H1 (cell line): ENCODE results near the gene TEX36. TPM values are rescaled to one million over a fixed set of nuclear protein-coding genes. Genes with fewer than 3 reads are reported as not detected.

ENCODE experiments used
- CTCF ChIA-PET: fragments of 300-600 bp; sonication (Branson Sonifier 250); formaldehyde crosslinking; loops from one replicate; lab custom pipeline; 2021; ENCODE audit not compliant: partially characterized antibody; lab: Charles Lee
- POLR2A ChIA-PET: fragments of 300-600 bp; sonication (Branson Sonifier 250); formaldehyde crosslinking; loops from one replicate; lab custom pipeline; 2021; ENCODE audit warnings: inconsistent platforms; ENCODE audit not compliant: partially characterized antibody; lab: Charles Lee
- DNase-seq, 2 experiments: peaks; one replicate each; pipeline versions ENCODE4 v3.0.0 to v3.0.0-alpha.2; 2010 to 2022; ENCODE audit warnings: low spot score in 2 of 2, low read depth in 1 of 2, mixed read lengths in 1 of 2
- FAIRE-seq: peaks from 2 replicates; lab custom pipeline; 2011; peaks lifted over from hg19 to GRCh38; lab: Jason Lieb, UNC
- H2AFZ ChIP-seq: 2 replicates; pipeline ENCODE4 v1.8.1; 2012; ENCODE audit warnings: low read length, inconsistent platforms
- H2AK5ac ChIP-seq: 2 replicates; pipeline ENCODE4 v1.6.1; 2013; ENCODE audit warnings: low read depth, low read length
- H2BK120ac ChIP-seq: replicated peaks from 2 replicates; pipeline ENCODE3; 2013; ENCODE audit warnings: low read depth, low read length, inconsistent platforms
- H2BK12ac ChIP-seq: 2 replicates; pipeline ENCODE4 v1.6.1; 2013; ENCODE audit warnings: low read depth, low read length
- H2BK15ac ChIP-seq: 2 replicates; pipeline ENCODE4 v1.6.1; 2013; ENCODE audit warnings: low read length
- H2BK20ac ChIP-seq: 2 replicates; pipeline ENCODE4 v1.6.1; 2013; ENCODE audit warnings: low read length
- H2BK5ac ChIP-seq: 2 replicates; pipeline ENCODE4 v1.6.1; 2013; ENCODE audit warnings: low read depth, low read length
- H3K14ac ChIP-seq: 2 replicates; pipeline ENCODE4 v1.6.1; 2013; ENCODE audit warnings: inconsistent platforms; ENCODE audit not compliant: insufficient read length
- H3K18ac ChIP-seq: 2 replicates; pipeline ENCODE4 v1.6.1; 2013; ENCODE audit warnings: low read length; ENCODE audit errors: extremely low read depth
- H3K23ac ChIP-seq: 2 replicates; pipeline ENCODE4 v1.6.1; 2013; ENCODE audit warnings: inconsistent platforms; ENCODE audit not compliant: insufficient read length
- H3K23me2 ChIP-seq: 2 replicates; pipeline ENCODE4 v1.6.1; 2013; ENCODE audit warnings: low read depth, low read length
- H3K27ac ChIP-seq: 2 replicates; pipeline ENCODE4 v1.6.1; 2011; ENCODE audit warnings: low read depth, low read length, inconsistent platforms
- H3K27me3 ChIP-seq, 4 experiments: replicated peaks in 1 of 4; 1 replicate in 1 of 4; 2 replicates in 3 of 4; pipeline versions ENCODE4 v1.6.1 to v1.8.1; 2011 to 2013; ENCODE audit warnings: low read length in 3 of 4, mild to moderate bottlenecking in 3 of 4, inconsistent platforms in 2 of 4, mixed read lengths in 2 of 4, moderate library complexity in 1 of 4; ENCODE audit not compliant: control insufficient read depth in 3 of 4, insufficient read depth in 3 of 4; ENCODE audit errors: extremely low read depth in 1 of 4
- H3K36me3 ChIP-seq, 4 experiments: 2 replicates each; pipeline versions ENCODE4 v1.6.1 to v1.8.1; 2011 to 2013; ENCODE audit warnings: mild to moderate bottlenecking in 4 of 4, low read length in 3 of 4, moderate library complexity in 2 of 4, control low read depth in 1 of 4, inconsistent platforms in 1 of 4; ENCODE audit not compliant: insufficient read depth in 4 of 4, control insufficient read depth in 2 of 4
- H3K4ac ChIP-seq: replicated peaks from 2 replicates; pipeline ENCODE3; 2013; ENCODE audit warnings: low read length, low read depth, mixed read lengths, inconsistent platforms; ENCODE audit not compliant: insufficient read length
- H3K4me1 ChIP-seq, 4 experiments: replicated peaks in 1 of 4; 1 replicate in 1 of 4; 2 replicates in 3 of 4; pipeline versions ENCODE4 v1.6.1 to v1.8.1; 2011 to 2013; ENCODE audit warnings: low read length in 3 of 4, inconsistent platforms in 2 of 4, mixed read lengths in 1 of 4; ENCODE audit not compliant: insufficient read depth in 4 of 4, control insufficient read depth in 3 of 4
- H3K4me2 ChIP-seq, 2 experiments: 2 replicates each; pipeline versions ENCODE4 v1.6.1 to v1.8.1; 2011 to 2013; ENCODE audit warnings: low read depth in 2 of 2, low read length in 2 of 2, control low read depth in 1 of 2, inconsistent platforms in 1 of 2, mild to moderate bottlenecking in 1 of 2; ENCODE audit not compliant: insufficient read depth in 1 of 2
- H3K4me3 ChIP-seq, 4 experiments: fragments of 200-600, 300-600 bp in 1 of 4; sonication (generic), shearing (Covaris generic), sonication (Bioruptor Twin) in 1 of 4; 2 replicates each; pipeline versions ENCODE4 v1.5.1 to v1.8.1; 2011 to 2016; ENCODE audit warnings: low read length in 4 of 4, low read depth in 3 of 4, control low read depth in 2 of 4, inconsistent platforms in 2 of 4, mild to moderate bottlenecking in 2 of 4, mixed read lengths in 1 of 4, moderate library complexity in 1 of 4; ENCODE audit not compliant: insufficient read depth in 2 of 4; ENCODE audit errors: extremely low read depth in 1 of 4
- H3K56ac ChIP-seq: replicated peaks from 2 replicates; pipeline ENCODE3; 2013; ENCODE audit warnings: low read depth, mild to moderate bottlenecking, mixed read lengths, low read length, inconsistent platforms; ENCODE audit not compliant: insufficient read length
- H3K79me1 ChIP-seq: 2 replicates; pipeline ENCODE4 v1.6.1; 2013; ENCODE audit warnings: low read depth, low read length, control low read depth
- H3K79me2 ChIP-seq, 2 experiments: 2 replicates each; pipeline versions ENCODE4 v1.6.1 to v1.8.1; 2012 to 2013; ENCODE audit warnings: low read length in 2 of 2, mild to moderate bottlenecking in 2 of 2, inconsistent platforms in 1 of 2; ENCODE audit not compliant: insufficient read depth in 2 of 2, control insufficient read depth in 1 of 2
- H3K9ac ChIP-seq, 4 experiments: replicated peaks in 1 of 4; 1 replicate in 1 of 4; 2 replicates in 3 of 4; pipeline versions ENCODE4 v1.6.1 to v1.8.1; 2011 to 2013; ENCODE audit warnings: low read depth in 3 of 4, low read length in 3 of 4, control low read depth in 2 of 4, mild to moderate bottlenecking in 2 of 4, moderate library complexity in 2 of 4, inconsistent platforms in 1 of 4; ENCODE audit errors: extremely low read depth in 1 of 4
- H3K9me3 ChIP-seq, 2 experiments: 2 replicates each; pipeline versions ENCODE4 v1.6.1 to v1.8.1; 2012 to 2013; ENCODE audit warnings: mild to moderate bottlenecking in 2 of 2, moderate library complexity in 2 of 2, control low read depth in 1 of 2, inconsistent platforms in 1 of 2, low read depth in 1 of 2, low read length in 1 of 2, mixed read lengths in 1 of 2; ENCODE audit not compliant: insufficient read depth in 2 of 2
- H4K20me1 ChIP-seq, 2 experiments: replicated peaks in 1 of 2; 2 replicates each; pipeline versions ENCODE3 to v1.8.1; 2011 to 2013; ENCODE audit warnings: inconsistent platforms in 2 of 2, low read length in 2 of 2, mild to moderate bottlenecking in 1 of 2; ENCODE audit not compliant: insufficient read depth in 2 of 2, control insufficient read depth in 1 of 2
- H4K5ac ChIP-seq: 2 replicates; pipeline ENCODE4 v1.6.1; 2013; ENCODE audit warnings: low read length, low read depth, mixed read lengths, inconsistent platforms; ENCODE audit not compliant: insufficient read length
- H4K8ac ChIP-seq: 2 replicates; pipeline ENCODE4 v1.8.0; 2013; ENCODE audit warnings: mild to moderate bottlenecking, moderate library complexity, low read length, inconsistent platforms; ENCODE audit not compliant: insufficient read depth; ENCODE audit errors: extremely low read depth
- H4K91ac ChIP-seq: replicated peaks from 2 replicates; pipeline ENCODE3; 2013; ENCODE audit warnings: low read length, mixed read lengths, inconsistent platforms; ENCODE audit not compliant: insufficient read length
- CBX8 ChIP-seq: fragments of 300-800, 300-1000 bp; sonication (generic); IDR thresholded peaks from 2 replicates; pipeline ENCODE4 v1.7.1; 2016; ENCODE audit warnings: low read depth, low read length, borderline replicate concordance
- EZH2 ChIP-seq: fragments of 200-600 bp; sonication (generic); IDR thresholded peaks from 2 replicates; pipeline ENCODE4 v1.7.1; 2012; ENCODE audit warnings: low read depth, mild to moderate bottlenecking, moderate library complexity, low read length, inconsistent platforms; ENCODE audit not compliant: severe bottlenecking
- RXRA ChIP-seq: IDR thresholded peaks from 2 replicates; pipeline ENCODE4 v1.6.1; 2011; ENCODE audit warnings: low read depth, mild to moderate bottlenecking, low read length, moderate library complexity; ENCODE audit not compliant: insufficient read depth
- SAP30 ChIP-seq: fragments of 300-600 bp; sonication (generic); IDR thresholded peaks from 2 replicates; pipeline ENCODE4 v1.7.1; 2012; ENCODE audit warnings: low read length, moderate library complexity, mild to moderate bottlenecking, inconsistent platforms; ENCODE audit not compliant: insufficient read depth, insufficient replicate concordance
- WGBS, 2 experiments: shearing (Covaris generic) in 1 of 2; methylation state at CpG; one replicate each; pipeline versions ENCODE4 v1.1.6 to v1.1.7; 2013 to 2015; ENCODE audit warnings: low lambda C conversion rate in 2 of 2, mixed read lengths in 2 of 2, inconsistent platforms in 1 of 2, low coverage in 1 of 2, missing lambda C conversion rate in 1 of 2; ENCODE audit not compliant: insufficient replicate concordance in 2 of 2, insufficient coverage in 1 of 2, insufficient read length in 1 of 2; ENCODE audit errors: extremely low coverage in 1 of 2, missing lambda C conversion rate in 1 of 2; 5-methylcytosine and 5-hydroxymethylcytosine counted together
- polyA plus RNA-seq, 7 experiments: library from polyadenylated mRNA; depleted of rRNA in 3 of 7; stranded (reverse) in 5 of 7; unstranded in 2 of 7; fragments of >200 nt in 5 of 7; fragments of 200-250 nt in 2 of 7; gene quantifications; 1 replicate in 5 of 7; 2 replicates in 1 of 7; 4 replicates in 1 of 7; pipeline versions ENCODE4 v1.2.1 to v1.2.3, GENCODE V29; 2011 to 2013; ENCODE audit warnings: missing spikeins in 2 of 7, mixed read lengths in 2 of 7
- total RNA-seq: library from RNA; stranded (reverse); fragmentation: NEBNext Ultra II Directional; extraction: Animal tissue kit (Norgen Biotek cat#: 25700); gene quantifications from 2 replicates; pipeline ENCODE4 v1.2.1, GENCODE V29; 2021
- TF ChIP-seq, protein P1 (sequence below), 3 experiments: IDR thresholded peaks; 1 replicate in 2 of 3; 2 replicates in 1 of 3; pipeline versions ENCODE4 v1.5.1 to v1.6.1; 2011; ENCODE audit warnings: low read length in 3 of 3, mild to moderate bottlenecking in 3 of 3, inconsistent platforms in 2 of 3, low read depth in 1 of 3, moderate library complexity in 1 of 3; ENCODE audit not compliant: insufficient read depth in 1 of 3; ENCODE audit errors: control extremely low read depth in 1 of 3
- TF ChIP-seq, protein P2 (sequence below): IDR thresholded peaks from 2 replicates; pipeline ENCODE4 v1.6.1; 2012; ENCODE audit warnings: low read length, inconsistent platforms

The TEX36 gene
- total and polyA plus RNA-seq, 2 of the 8 experiments (the other 6 are each of a cell fraction or from before 2014, with no cell fraction given): not detected

DNA sequence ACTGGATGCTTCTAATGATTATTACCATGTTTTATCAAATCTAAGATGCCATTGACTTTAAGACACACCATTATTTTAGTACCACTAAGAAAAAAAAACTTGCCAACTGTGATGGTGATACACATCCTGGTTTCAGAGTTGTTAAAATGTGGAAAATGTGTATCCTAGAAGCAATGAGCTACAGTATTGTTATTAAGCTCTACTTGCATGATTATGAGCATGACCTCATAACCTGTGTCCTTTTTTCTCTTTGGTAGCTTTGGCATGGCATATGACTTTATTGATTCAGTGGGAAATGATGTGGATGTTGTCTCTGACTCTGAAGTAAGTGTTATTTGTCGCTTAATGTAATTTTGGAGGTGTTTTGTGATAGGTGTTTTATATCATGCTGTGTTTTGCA is 39.8 kb upstream of the TEX36 start:
- CTCF ChIA-PET: no interaction called here

More for the DNA sequence above, 39.8 kb upstream of the TEX36 start:
- H3K23me2 ChIP-seq: peaks cover 2% of the 10 kb centered on the region
- H2BK15ac ChIP-seq: no peak overlapping the region
- H3K4me3 ChIP-seq: no peak overlapping the region
- no peak overlapping the region for H4K5ac ChIP-seq
- H3K9ac ChIP-seq: no peak overlapping the region
- H2BK5ac ChIP-seq: no peak overlapping the region
- no peak overlapping the region for H4K91ac ChIP-seq
- FAIRE-seq (no peak), DNase-seq (no peak)
- TF ChIP-seq, protein P1, sequence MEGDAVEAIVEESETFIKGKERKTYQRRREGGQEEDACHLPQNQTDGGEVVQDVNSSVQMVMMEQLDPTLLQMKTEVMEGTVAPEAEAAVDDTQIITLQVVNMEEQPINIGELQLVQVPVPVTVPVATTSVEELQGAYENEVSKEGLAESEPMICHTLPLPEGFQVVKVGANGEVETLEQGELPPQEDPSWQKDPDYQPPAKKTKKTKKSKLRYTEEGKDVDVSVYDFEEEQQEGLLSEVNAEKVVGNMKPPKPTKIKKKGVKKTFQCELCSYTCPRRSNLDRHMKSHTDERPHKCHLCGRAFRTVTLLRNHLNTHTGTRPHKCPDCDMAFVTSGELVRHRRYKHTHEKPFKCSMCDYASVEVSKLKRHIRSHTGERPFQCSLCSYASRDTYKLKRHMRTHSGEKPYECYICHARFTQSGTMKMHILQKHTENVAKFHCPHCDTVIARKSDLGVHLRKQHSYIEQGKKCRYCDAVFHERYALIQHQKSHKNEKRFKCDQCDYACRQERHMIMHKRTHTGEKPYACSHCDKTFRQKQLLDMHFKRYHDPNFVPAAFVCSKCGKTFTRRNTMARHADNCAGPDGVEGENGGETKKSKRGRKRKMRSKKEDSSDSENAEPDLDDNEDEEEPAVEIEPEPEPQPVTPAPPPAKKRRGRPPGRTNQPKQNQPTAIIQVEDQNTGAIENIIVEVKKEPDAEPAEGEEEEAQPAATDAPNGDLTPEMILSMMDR (IDR thresholded peaks at IDR 0.05; ENCODE audit: control extremely low read depth in 1 of 3, insufficient read depth in 1 of 3, low read depth in 1 of 3, low read length in 3 of 3): no peak
- TF ChIP-seq, protein P2, sequence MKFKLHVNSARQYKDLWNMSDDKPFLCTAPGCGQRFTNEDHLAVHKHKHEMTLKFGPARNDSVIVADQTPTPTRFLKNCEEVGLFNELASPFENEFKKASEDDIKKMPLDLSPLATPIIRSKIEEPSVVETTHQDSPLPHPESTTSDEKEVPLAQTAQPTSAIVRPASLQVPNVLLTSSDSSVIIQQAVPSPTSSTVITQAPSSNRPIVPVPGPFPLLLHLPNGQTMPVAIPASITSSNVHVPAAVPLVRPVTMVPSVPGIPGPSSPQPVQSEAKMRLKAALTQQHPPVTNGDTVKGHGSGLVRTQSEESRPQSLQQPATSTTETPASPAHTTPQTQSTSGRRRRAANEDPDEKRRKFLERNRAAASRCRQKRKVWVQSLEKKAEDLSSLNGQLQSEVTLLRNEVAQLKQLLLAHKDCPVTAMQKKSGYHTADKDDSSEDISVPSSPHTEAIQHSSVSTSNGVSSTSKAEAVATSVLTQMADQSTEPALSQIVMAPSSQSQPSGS: no peak
- no peak for TF ChIP-seq CBX8
- TF ChIP-seq SAP30: no peak
- no peak for TF ChIP-seq RXRA
- TF ChIP-seq EZH2: no peak
- H3K79me1 ChIP-seq: no peaks in the 10 kb centered on the region; the same call in 1 of the 2 replicates
- no peak overlapping the region for H3K27ac ChIP-seq
- no peak overlapping the region for H2BK20ac ChIP-seq
- H2BK120ac ChIP-seq: no peak overlapping the region
- H3K56ac ChIP-seq: no peak overlapping the region
- POLR2A ChIA-PET: interaction anchor here (1.1 to 1.7 kb wide), 2 partner anchors 9 to 11 kb away, joined by 4 to 6 read pairs; no protein-coding TSS in a partner anchor
- H2AK5ac ChIP-seq: no peak overlapping the region
- peaks cover 4% of the 10 kb centered on the region in 2 experiments for H4K20me1 ChIP-seq
- H3K14ac ChIP-seq: no peak overlapping the region
- WGBS, 2 experiments: 83% methylated on average over 1 of the region's 1 CpG; no CpG with 5 or more reads in 1 of the 2 experiments
- peaks cover 0 to 2% (median 0%) of the 10 kb centered on the region in 4 experiments; a peak in 2 of 7 replicates for H3K4me1 ChIP-seq
- H3K27me3 ChIP-seq: peaks cover 0 to 2% (median 0%) of the 10 kb centered on the region in 4 experiments; a peak in 1 of 7 replicates
- H3K18ac ChIP-seq: no peak overlapping the region
- no peak overlapping the region for H3K4me2 ChIP-seq
- H3K4ac ChIP-seq: no peak overlapping the region
- no peak overlapping the region for H4K8ac ChIP-seq
- no peak overlapping the region for H3K23ac ChIP-seq
- peaks cover 0 to under 1% of the 10 kb centered on the region in 2 experiments; a peak in 1 of 4 replicates for H3K9me3 ChIP-seq
- peaks cover 26 to 68% (median 50%) of the 10 kb centered on the region in 4 experiments for H3K36me3 ChIP-seq
- no peak overlapping the region for H2BK12ac ChIP-seq
- H3K79me2 ChIP-seq: peaks cover 0 to 23% of the 10 kb centered on the region in 2 experiments; a peak in 2 of 4 replicates
- no peak overlapping the region for H2AFZ ChIP-seq
